HepG2 (cell line): Measurements from ENCODE around the gene PRM3. TPM values are rescaled to one million over a fixed set of nuclear protein-coding genes. Genes with fewer than 3 reads are reported as not detected.

Experiments used
- CHD4 ChIP-seq: fragments of 200-600 bp; sonication (generic); IDR thresholded peaks from 2 replicates; pipeline ENCODE4 v1.7.0; 2017; ENCODE audit warnings: mild to moderate bottlenecking, low read length, borderline replicate concordance
- HMG20B ChIP-seq: conservative IDR thresholded peaks from 2 replicates; pipeline ENCODE4 v1.6.1; 2016; ENCODE audit warnings: missing genetic modification reagents, missing compliant biosample characterization
- MTA1 ChIP-seq: sonication (generic); formaldehyde crosslinking; IDR thresholded peaks from 2 replicates; pipeline ENCODE4 v1.4.0; 2020; ENCODE audit warnings: missing genetic modification reagents, mild to moderate bottlenecking, borderline replicate concordance
- MYNN ChIP-seq: sonication (generic); formaldehyde crosslinking; IDR thresholded peaks from 2 replicates; pipeline ENCODE4 v1.4.0; 2020; ENCODE audit warnings: mild to moderate bottlenecking, low read depth, missing genetic modification reagents
- NFE2L2 ChIP-seq: fragments of 150-350 bp; IDR thresholded peaks from 2 replicates; pipeline ENCODE4 v1.6.1; 2014; ENCODE audit warnings: low read length
- NFKB2 ChIP-seq: sonication (generic); formaldehyde crosslinking; IDR thresholded peaks from 2 replicates; pipeline ENCODE4 v1.4.0; 2020; ENCODE audit warnings: missing genetic modification reagents, borderline replicate concordance
- RARA ChIP-seq: IDR thresholded peaks from 2 replicates; pipeline ENCODE4 v1.6.1; 2016; ENCODE audit warnings: missing genetic modification reagents, missing compliant biosample characterization
- SAP130 ChIP-seq: IDR thresholded peaks from 2 replicates; pipeline ENCODE4 v1.6.1; 2016; ENCODE audit warnings: low read depth
- SETDB1 ChIP-seq: sonication (generic); formaldehyde crosslinking; IDR thresholded peaks from 2 replicates; pipeline ENCODE4 v1.5.1; 2020; ENCODE audit warnings: missing genetic modification reagents, mild to moderate bottlenecking, borderline replicate concordance
- TCF7 ChIP-seq: sonication (generic); IDR thresholded peaks from 2 replicates; pipeline ENCODE4 v1.6.1; 2016; ENCODE audit warnings: antibody characterized with exemption, low read depth
- WIZ ChIP-seq: sonication (generic); formaldehyde crosslinking; IDR thresholded peaks from 2 replicates; pipeline ENCODE4 v1.5.1; 2020; ENCODE audit warnings: mild to moderate bottlenecking, missing genetic modification reagents
- ZC3H13 ChIP-seq: sonication (generic); formaldehyde crosslinking; IDR thresholded peaks from 2 replicates; pipeline ENCODE4 v1.8.1; 2023; ENCODE audit warnings: mild to moderate bottlenecking, missing genetic modification reagents, moderate library complexity
- ZFP37 ChIP-seq: sonication (generic); formaldehyde crosslinking; IDR thresholded peaks from 2 replicates; pipeline ENCODE4 v1.4.0; 2020; ENCODE audit warnings: missing genetic modification reagents, borderline replicate concordance
- ZNF317 ChIP-seq: sonication (generic); formaldehyde crosslinking; IDR thresholded peaks from 2 replicates; pipeline ENCODE4 v1.5.0; 2020; ENCODE audit warnings: mild to moderate bottlenecking, missing genetic modification reagents
- ZNF484 ChIP-seq: sonication (generic); formaldehyde crosslinking; IDR thresholded peaks from 2 replicates; pipeline ENCODE4 v1.5.1; 2020; ENCODE audit warnings: mild to moderate bottlenecking, low read depth, missing genetic modification reagents, borderline replicate concordance
- ZNF569 ChIP-seq: sonication (generic); formaldehyde crosslinking; IDR thresholded peaks from 2 replicates; pipeline ENCODE4 v1.5.0; 2020; ENCODE audit warnings: mild to moderate bottlenecking, missing genetic modification reagents, moderate library complexity, borderline replicate concordance
- ZNF598 ChIP-seq: sonication (generic); formaldehyde crosslinking; IDR thresholded peaks from 2 replicates; pipeline ENCODE4 v1.5.1; 2020; ENCODE audit warnings: mild to moderate bottlenecking, missing genetic modification reagents, borderline replicate concordance
- ZNF781 ChIP-seq: sonication (generic); formaldehyde crosslinking; IDR thresholded peaks from 2 replicates; pipeline ENCODE4 v1.5.1; 2020; ENCODE audit warnings: borderline replicate concordance, mild to moderate bottlenecking, missing genetic modification reagents; ENCODE audit errors: not compliant biosample characterization
- polyA plus RNA-seq, 8 experiments: library from polyadenylated mRNA; depleted of rRNA in 3 of 8; stranded (reverse) in 7 of 8; unstranded in 1 of 8; fragments of >200 nt; fragmentation: Illumina TruSeq in 4 of 8; extraction: Trizol in 4 of 8; gene quantifications; 2 replicates each; pipeline versions ENCODE4 v1.2.1 to v1.2.3, GENCODE V29; 2011 to 2016; ENCODE audit warnings: low read depth in 4 of 8, missing spikeins in 1 of 8, mixed read lengths in 1 of 8; ENCODE audit not compliant: insufficient read depth in 1 of 8
- total RNA-seq, 5 experiments: library from RNA; depleted of rRNA; stranded (reverse); fragments of >200 nt; fragmentation: Illumina TruSeq; extraction: Trizol; gene quantifications; 2 replicates each; pipeline ENCODE4 v1.2.3, GENCODE V29; 2016; ENCODE audit warnings: low read depth in 1 of 5
- TF ChIP-seq, protein P1 (sequence below): sonication (generic); formaldehyde crosslinking; IDR thresholded peaks from 2 replicates; pipeline ENCODE4 v1.8.1; 2023; ENCODE audit warnings: mild to moderate bottlenecking, missing genetic modification reagents
- TF ChIP-seq, protein P2 (sequence below): sonication (generic); formaldehyde crosslinking; IDR thresholded peaks from 2 replicates; pipeline ENCODE4 v1.8.0; 2022; ENCODE audit warnings: mild to moderate bottlenecking, missing genetic modification reagents, moderate library complexity
- TF ChIP-seq, protein P3 (sequence below): IDR thresholded peaks from 2 replicates; pipeline ENCODE4 v1.6.1; 2016
- TF ChIP-seq, protein P4 (sequence below): IDR thresholded peaks from 2 replicates; pipeline ENCODE4 v1.6.1; 2012; ENCODE audit warnings: inconsistent platforms
- TF ChIP-seq, protein P5 (sequence below): sonication (generic); formaldehyde crosslinking; conservative IDR thresholded peaks from 2 replicates; pipeline ENCODE4 v1.4.0; 2020; ENCODE audit warnings: missing genetic modification reagents
- TF ChIP-seq, protein P6 (sequence below): sonication (generic); formaldehyde crosslinking; IDR thresholded peaks from 2 replicates; pipeline ENCODE4 v1.5.0; 2020; ENCODE audit warnings: mild to moderate bottlenecking, missing genetic modification reagents

The PRM3 gene
- total and polyA plus RNA-seq, 2 of the 13 experiments (the other 11 are each of a cell fraction or from before 2014, with no cell fraction given), result not detected

DNA sequence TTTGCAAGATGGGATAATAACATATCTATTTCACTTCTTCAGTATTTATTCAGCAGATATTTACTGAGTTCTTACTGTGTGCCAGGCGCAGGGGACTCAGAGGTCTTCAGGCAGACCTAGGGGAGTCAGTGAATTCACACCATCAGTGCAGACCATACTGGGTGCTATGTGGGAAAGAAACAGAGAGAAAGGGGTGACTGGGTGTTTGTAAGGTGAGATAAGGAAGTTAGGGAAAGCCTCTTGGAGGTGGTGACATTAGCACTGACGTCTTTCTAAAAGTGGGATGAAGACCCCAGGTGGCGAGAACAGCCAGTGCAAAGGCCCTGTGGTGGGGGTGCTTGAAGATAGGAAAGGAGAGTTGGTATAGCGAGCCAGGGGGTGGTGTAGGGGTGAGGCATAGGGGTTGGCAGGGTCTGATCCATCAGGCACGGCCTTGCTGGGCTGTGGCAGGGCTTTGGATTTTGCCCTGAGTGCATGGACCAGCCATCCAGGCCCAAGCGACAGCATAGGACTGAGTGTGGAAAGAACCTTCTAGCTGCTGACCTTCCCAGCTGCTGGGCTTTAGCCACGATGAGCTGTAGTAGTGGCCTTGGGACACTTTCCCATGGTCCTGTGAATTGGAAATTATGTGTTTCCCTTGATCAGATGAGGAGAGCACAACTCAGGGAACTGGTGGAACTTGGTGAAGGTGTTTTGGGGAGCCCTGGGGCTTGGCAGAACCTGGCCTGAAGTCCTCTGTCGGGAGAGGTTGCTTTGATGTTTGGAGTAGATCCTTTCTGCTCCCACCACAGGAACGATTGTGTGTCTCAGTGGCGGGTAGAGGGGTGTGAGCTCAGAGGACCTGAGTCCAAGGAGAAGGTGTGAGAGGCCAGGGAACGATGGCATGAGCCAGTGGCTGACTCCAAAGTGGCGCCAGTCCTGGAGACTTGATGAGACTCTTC is 13.5 kb downstream of the PRM3 start (continued):
- TF ChIP-seq, protein P1, sequence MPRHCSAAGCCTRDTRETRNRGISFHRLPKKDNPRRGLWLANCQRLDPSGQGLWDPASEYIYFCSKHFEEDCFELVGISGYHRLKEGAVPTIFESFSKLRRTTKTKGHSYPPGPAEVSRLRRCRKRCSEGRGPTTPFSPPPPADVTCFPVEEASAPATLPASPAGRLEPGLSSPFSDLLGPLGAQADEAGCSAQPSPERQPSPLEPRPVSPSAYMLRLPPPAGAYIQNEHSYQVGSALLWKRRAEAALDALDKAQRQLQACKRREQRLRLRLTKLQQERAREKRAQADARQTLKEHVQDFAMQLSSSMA (CRISPR knock-in tag), result no peak; the same call in 1 of the 2 replicates
- TF ChIP-seq, protein P2, sequence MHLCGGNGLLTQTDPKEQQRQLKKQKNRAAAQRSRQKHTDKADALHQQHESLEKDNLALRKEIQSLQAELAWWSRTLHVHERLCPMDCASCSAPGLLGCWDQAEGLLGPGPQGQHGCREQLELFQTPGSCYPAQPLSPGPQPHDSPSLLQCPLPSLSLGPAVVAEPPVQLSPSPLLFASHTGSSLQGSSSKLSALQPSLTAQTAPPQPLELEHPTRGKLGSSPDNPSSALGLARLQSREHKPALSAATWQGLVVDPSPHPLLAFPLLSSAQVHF (CRISPR knock-in tag), result no peak
- no peak for TF ChIP-seq WIZ (CRISPR knock-in tag)
- TF ChIP-seq, protein P3, sequence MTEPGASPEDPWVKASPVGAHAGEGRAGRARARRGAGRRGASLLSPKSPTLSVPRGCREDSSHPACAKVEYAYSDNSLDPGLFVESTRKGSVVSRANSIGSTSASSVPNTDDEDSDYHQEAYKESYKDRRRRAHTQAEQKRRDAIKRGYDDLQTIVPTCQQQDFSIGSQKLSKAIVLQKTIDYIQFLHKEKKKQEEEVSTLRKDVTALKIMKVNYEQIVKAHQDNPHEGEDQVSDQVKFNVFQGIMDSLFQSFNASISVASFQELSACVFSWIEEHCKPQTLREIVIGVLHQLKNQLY (CRISPR knock-in tag), result no peak
- TF ChIP-seq TCF7, result 0 out of 2 replicates have a peak, but pooled peaks have one; percentile 19
- TF ChIP-seq NFKB2 (CRISPR knock-in tag), result no peak; the same call in 1 of the 2 replicates
- TF ChIP-seq ZNF569, result no peak
- 0 out of 2 replicates have a peak, but pooled peaks have one; percentile 28 for TF ChIP-seq ZC3H13 (CRISPR knock-in tag)
- TF ChIP-seq ZNF781, result peak; percentile 72
- no peak for TF ChIP-seq SETDB1
- peak; percentile 97 for TF ChIP-seq CHD4
- TF ChIP-seq SAP130 (CRISPR knock-in tag), result no peak
- no peak for TF ChIP-seq HMG20B
- TF ChIP-seq, protein P4, sequence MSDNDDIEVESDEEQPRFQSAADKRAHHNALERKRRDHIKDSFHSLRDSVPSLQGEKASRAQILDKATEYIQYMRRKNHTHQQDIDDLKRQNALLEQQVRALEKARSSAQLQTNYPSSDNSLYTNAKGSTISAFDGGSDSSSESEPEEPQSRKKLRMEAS, result peak; percentile 27; the same call in 1 of the 2 replicates
- TF ChIP-seq RARA (CRISPR knock-in tag), result peak; percentile 3; the same call in 1 of the 2 replicates
- TF ChIP-seq ZNF484 (CRISPR knock-in tag), result no peak
- TF ChIP-seq ZNF598 (CRISPR knock-in tag), result no peak
- TF ChIP-seq ZFP37 (CRISPR knock-in tag), result peak; percentile 78; the same call in 1 of the 2 replicates
- no peak; the same call in 1 of the 2 replicates for TF ChIP-seq MTA1 (CRISPR knock-in tag)
- TF ChIP-seq NFE2L2, result no peak
- TF ChIP-seq, protein P5, sequence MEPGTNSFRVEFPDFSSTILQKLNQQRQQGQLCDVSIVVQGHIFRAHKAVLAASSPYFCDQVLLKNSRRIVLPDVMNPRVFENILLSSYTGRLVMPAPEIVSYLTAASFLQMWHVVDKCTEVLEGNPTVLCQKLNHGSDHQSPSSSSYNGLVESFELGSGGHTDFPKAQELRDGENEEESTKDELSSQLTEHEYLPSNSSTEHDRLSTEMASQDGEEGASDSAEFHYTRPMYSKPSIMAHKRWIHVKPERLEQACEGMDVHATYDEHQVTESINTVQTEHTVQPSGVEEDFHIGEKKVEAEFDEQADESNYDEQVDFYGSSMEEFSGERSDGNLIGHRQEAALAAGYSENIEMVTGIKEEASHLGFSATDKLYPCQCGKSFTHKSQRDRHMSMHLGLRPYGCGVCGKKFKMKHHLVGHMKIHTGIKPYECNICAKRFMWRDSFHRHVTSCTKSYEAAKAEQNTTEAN (CRISPR knock-in tag), result no peak
- no peak; the same call in 1 of the 2 replicates for TF ChIP-seq ZNF317 (CRISPR knock-in tag)
- TF ChIP-seq MYNN (CRISPR knock-in tag), result no peak
- TF ChIP-seq, protein P6, sequence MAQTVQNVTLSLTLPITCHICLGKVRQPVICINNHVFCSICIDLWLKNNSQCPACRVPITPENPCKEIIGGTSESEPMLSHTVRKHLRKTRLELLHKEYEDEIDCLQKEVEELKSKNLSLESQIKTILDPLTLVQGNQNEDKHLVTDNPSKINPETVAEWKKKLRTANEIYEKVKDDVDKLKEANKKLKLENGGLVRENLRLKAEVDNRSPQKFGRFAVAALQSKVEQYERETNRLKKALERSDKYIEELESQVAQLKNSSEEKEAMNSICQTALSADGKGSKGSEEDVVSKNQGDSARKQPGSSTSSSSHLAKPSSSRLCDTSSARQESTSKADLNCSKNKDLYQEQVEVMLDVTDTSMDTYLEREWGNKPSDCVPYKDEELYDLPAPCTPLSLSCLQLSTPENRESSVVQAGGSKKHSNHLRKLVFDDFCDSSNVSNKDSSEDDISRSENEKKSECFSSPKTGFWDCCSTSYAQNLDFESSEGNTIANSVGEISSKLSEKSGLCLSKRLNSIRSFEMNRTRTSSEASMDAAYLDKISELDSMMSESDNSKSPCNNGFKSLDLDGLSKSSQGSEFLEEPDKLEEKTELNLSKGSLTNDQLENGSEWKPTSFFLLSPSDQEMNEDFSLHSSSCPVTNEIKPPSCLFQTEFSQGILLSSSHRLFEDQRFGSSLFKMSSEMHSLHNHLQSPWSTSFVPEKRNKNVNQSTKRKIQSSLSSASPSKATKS (CRISPR knock-in tag), result no peak
